ENCODE measurements around the gene ST8SIA4.

- TF ChIP-seq POLR2AphosphoS5 (IDR thresholded peaks at IDR 0.05) (no peak), CTCF (IDR thresholded peaks at IDR 0.05) (no peak)
Observed at GRCh38 chr5:100780376-100780870, 122.7 kb downstream of the ST8SIA4 start.

All from upper lobe of left lung (tissue), 4 donors.